HG03159 (cell line): ENCODE results near the gene SLC4A1.

Experiments
- ATAC-seq: cut with Tn5 transposase; IDR thresholded peaks from one replicate; pipeline ENCODE4 v1.9.1; 2021; ENCODE audit warnings: mild to moderate bottlenecking, moderate library complexity; ENCODE audit not compliant: unreplicated experiment

SLC4A1 gene

DNA sequence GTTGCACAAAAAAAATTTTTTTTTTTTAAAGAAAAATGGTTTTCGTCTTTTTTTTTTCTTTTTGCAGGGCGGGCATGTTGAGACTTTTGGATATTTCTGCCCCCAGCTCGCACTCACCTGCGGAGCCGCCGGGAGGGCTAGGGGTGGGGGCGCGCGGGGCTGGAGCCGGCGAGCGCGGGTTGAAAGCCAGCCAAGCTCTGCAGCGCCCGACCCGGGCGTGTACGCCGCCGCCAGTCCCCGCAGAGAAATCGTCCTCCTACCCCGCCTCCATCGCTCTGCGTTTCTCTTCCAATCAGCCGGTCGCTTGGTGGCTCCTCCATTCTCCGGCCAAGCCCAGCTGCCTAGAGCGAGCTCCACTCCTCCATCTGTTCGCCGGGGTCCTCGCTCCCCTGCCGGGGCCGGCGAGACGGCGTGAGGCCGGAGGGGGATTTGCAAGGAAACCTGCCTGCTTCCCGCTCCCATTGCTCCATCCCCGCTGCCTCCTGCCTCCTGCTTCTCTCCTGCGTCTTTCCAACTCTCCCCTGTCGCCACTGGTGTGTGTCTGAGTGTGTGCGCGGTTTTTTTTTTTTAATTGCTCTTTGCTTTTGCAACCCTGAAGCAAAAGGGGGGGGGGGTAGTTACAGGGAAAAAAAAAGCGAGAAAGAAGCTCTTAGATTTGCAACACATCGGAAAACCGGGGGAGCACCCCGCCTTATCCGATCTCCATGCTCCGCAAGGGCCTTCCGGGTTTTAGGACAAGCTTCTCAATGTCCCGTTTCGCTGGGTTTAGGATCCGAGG, 46.7 kb downstream of the SLC4A1 start:
- ATAC-seq, result no peak

DNA sequence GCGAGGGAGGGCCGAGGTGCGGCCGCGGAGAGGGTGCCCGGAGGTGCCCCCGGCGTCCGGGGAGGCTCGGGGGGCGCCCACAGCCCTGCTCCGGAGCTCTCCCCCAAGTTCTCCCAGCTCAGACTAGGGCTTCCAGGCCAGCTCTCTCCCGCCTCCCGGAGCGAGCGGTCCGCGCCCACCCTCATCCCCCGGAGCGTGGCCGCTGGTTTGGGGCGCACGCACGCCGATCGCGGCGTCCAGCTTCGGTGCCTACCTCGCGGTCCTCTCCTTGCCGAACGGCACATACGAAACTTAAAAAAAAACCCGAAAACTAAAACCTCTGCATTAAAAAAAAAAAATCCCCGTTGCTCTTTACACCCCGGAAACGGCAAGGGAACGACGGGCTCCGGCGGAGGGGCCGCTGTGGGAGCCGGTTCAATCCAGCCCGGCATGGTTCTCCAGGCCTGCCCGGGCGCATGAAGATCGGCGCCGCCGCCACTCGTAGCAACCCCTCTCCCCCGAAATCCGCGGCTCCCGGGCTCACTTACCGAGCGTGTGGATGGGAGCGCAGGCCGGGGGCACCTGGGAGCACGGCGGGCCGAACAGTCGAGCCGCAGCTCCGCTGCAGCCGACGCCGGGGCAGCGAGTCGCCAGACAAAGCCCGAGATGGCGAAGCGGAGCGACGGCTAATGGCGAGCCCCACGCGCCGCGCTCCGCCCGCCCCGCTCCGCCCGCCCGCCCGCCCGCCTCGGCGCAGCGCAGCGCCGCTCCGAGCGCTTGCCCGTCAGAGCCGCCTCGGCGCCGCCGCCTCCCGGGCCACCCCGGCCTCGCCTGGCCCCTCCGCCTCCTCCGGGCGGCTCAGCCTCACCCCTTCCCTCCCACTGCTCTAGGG, 47.5 kb downstream of the SLC4A1 start:
- no peak for ATAC-seq

GRCh38 chr17:44219616-44220212, 48.2 kb downstream of the SLC4A1 start, which contains the start of gene UBTF:
UBTF (minus strand) TSS chr17:44219675; CDS start chr17:44218229, 1,446 bp downstream.
- peak; percentile 5 for ATAC-seq

GRCh38 chr17:44219108-44219615, 48.8 kb downstream of the SLC4A1 start:
- ATAC-seq, result peak; percentile 42

DNA sequence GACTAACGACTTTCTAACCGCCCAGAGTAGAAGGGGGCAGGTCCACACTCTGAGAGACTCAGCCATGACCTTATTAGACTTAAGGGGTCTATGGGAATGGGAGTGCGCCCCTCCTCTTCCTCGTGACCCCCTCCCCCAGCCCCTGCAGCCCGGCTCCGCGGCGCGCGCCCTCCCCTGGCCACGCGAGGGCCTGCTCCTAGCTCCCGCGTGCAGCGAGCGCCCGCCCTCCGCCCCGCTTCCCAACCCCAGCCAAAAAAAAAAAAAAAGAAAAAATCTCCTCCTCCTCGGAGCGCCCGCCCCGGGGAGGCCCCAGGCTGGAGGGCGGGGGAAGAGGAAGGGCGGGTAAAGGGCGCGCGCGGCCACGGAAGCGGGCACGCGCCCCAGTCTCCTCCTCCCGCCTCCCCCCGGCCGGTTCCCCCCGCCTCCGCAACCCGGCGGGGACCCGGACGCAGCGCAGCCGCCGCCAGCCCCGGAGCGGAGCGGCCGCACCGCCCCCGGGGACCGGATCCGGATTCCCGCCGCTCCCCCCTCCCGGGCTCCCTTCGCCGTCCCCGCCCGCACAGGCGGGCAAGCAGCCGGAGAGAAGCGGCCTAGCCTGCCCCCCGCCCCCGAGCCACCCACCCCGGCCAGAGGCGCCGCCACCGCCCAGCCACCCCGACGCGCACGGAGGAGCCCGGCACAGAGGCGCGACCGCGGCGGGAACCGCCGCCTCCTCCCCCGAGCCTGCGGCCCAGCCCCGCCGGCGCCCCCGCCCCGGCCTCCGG, 49.4 kb downstream of the SLC4A1 start:
- peak; percentile 30 for ATAC-seq

- no peak for ATAC-seq
Observed at GRCh38 chr17:44217738-44218343, 50.1 kb downstream of the SLC4A1 start.

- no peak for ATAC-seq
Observed at GRCh38 chr17:44216694-44217093, 51.2 kb downstream of the SLC4A1 start.

- no peak for ATAC-seq
Observed at GRCh38 chr17:44216173-44216572, 51.8 kb downstream of the SLC4A1 start.

DNA sequence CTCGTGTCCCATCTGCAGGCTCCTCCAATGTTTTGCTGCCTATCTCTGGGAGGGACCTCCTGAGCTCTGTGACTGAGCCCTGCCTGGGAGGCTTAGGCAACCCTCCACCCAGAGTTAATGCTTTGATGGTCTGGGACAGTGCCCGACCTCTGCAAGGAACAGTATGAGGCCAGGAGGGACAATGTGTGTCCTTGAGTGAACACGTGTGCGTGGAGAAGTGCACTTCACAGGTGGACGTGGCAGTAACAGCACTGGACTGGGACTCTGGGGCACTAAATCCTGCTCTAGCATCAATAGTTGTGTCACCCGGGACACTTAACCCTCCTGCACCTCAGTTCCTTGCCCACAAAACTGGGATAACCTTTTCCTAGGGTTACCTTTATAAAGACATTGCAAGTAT, 53.0 kb downstream of the SLC4A1 start:
- no peak for ATAC-seq

DNA sequence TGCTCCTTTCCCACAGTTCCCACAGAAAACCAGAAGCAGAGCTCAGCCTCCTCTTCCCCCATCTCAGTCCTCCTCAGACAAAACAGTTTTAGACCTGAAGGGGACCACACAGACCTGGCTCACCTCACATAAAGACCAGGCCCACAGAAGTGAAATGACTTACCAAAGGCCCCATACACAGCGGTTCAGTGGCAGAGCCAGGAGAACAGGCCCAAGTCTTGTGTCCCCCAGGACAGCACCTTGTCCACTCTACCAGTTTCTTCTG, 53.8 kb downstream of the SLC4A1 start:
- no peak for ATAC-seq

GRCh38 chr17:44213403-44214229, 54.3 kb downstream of the SLC4A1 start:
- no peak for ATAC-seq

DNA sequence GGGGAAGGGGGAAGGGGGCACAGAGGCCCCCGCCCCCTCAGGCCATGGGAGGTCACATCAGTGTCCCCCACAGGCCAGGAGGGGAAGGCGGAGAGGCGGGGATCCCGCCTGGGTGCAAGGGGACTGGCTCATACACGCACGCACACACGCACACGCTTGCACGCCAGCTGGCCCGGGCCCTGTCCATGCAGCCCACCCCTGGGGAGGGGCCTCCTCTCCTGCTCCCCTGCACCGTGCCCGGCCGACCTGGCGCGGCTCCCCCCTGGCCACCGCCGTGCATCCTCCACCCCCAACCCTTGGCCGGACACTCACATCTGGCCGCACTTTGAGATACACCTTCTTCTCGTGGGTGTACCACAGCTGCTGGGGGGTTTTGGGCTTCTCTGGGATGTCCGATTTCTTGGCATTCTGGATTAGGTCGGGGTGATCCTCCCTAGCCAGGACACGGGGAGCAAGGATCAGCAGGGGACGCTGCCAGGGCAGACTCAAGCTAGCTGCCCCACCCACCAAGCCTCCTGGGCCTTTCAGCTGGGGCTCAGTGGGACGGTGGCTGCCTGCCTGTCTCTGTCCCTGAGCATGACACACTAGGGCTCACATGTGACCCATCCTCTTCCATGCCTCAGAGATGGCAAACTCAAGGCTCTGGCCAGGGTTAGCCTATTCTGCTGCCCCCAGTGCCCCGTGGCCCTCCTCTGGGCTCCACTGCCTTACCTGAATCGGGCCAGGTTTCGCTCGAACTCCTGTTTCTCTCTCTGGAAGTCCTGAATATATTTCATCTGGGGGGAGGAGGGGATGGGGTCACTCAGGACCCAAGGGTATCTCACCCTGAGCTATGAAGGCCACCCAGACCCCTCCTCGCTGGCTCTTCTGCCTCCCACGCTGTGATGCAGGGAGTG, 55.2 kb downstream of the SLC4A1 start:
- no peak for ATAC-seq

GRCh38 chr17:44211281-44212265, 56.4 kb downstream of the SLC4A1 start:
- ATAC-seq, result no peak

- peak; percentile 71 for ATAC-seq
Observed at GRCh38 chr17:44210342-44211192, 57.4 kb downstream of the SLC4A1 start.

DNA sequence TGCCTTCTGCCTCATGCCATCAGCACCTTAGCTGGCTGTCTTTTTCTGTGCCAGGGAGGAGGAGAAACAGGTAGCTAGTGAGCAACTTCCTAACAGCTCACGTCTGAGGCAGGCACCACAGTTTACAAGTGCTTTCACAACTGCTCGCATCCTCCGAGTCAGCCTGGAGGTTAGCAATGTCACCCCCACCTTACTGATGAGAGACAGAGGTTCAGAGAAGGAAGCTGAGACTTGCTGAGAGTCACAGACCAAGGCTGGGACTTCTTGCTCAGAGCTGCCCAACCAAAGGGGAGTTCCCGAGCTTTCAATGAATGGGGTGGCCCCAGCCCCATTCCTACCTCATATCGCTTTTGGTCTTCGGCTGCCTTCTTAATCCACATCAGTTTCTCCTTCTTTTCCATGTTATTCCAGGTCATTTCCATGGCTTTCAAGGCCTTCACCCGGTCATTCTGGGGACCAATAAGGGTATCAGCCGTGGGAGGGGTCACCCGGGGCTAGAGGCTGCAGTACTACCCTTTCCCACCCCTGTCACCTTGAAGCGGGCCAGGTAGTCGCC, 58.1 kb downstream of the SLC4A1 start:
- no peak for ATAC-seq

GRCh38 chr17:44207743-44208142, 60.2 kb downstream of the SLC4A1 start:
- no peak for ATAC-seq
